ENCODE measurements around the gene TNS3.

GRCh38 chr7:47262881-47263280 is 319.0 kb downstream of the TNS3 start:
- TF ChIP-seq, protein P1, sequence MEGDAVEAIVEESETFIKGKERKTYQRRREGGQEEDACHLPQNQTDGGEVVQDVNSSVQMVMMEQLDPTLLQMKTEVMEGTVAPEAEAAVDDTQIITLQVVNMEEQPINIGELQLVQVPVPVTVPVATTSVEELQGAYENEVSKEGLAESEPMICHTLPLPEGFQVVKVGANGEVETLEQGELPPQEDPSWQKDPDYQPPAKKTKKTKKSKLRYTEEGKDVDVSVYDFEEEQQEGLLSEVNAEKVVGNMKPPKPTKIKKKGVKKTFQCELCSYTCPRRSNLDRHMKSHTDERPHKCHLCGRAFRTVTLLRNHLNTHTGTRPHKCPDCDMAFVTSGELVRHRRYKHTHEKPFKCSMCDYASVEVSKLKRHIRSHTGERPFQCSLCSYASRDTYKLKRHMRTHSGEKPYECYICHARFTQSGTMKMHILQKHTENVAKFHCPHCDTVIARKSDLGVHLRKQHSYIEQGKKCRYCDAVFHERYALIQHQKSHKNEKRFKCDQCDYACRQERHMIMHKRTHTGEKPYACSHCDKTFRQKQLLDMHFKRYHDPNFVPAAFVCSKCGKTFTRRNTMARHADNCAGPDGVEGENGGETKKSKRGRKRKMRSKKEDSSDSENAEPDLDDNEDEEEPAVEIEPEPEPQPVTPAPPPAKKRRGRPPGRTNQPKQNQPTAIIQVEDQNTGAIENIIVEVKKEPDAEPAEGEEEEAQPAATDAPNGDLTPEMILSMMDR (IDR thresholded peaks at IDR 0.05), result no peak
- no peak for TF ChIP-seq POLR2AphosphoS5 (IDR thresholded peaks at IDR 0.05)
